Measurements from ENCODE around the gene ETS2. TPM values are rescaled to one million over a fixed set of nuclear protein-coding genes. Genes with fewer than 3 reads are reported as not detected.

Gene ETS2
- total and polyA plus RNA-seq, 2 of the 8 experiments (the other 6 are each of a cell fraction or from before 2014, with no cell fraction given), result 11.0 to 45.1 TPM

GRCh38 chr21:38824124-38824822 is 18.5 kb downstream of the ETS2 start:
- Histone ChIP-seq H3K4me1 (replicated peaks in 1 of 4; ENCODE audit: control insufficient read depth in 3 of 4, insufficient read depth in 4 of 4, low read length in 3 of 4) (no peaks in the 10 kb centered on the region), H2BK5ac (ENCODE audit: low read depth, low read length) (no peak overlapping the region), H3K23me2 (ENCODE audit: low read depth, low read length) (no peaks in the 10 kb centered on the region), H2BK120ac (replicated peaks; ENCODE audit: low read depth, low read length) (no peak overlapping the region), H4K91ac (replicated peaks; ENCODE audit: insufficient read length, low read length) (no peak overlapping the region), H2AFZ (ENCODE audit: low read length) (no peak overlapping the region), H3K56ac (replicated peaks; ENCODE audit: insufficient read length, low read depth, low read length) (no peak overlapping the region), H4K20me1 (replicated peaks in 1 of 2; ENCODE audit: control insufficient read depth in 1 of 2, insufficient read depth in 2 of 2, low read length in 2 of 2) (peaks cover 0 to 12% of the 10 kb centered on the region in 2 experiments), H3K79me2 (ENCODE audit: control insufficient read depth in 1 of 2, insufficient read depth in 2 of 2, low read length in 2 of 2) (no peaks in the 10 kb centered on the region), H3K4me3 (ENCODE audit: extremely low read depth in 1 of 4, insufficient read depth in 2 of 4, low read depth in 3 of 4, low read length in 4 of 4) (no peak overlapping the region), H3K79me1 (ENCODE audit: low read depth, low read length) (no peaks in the 10 kb centered on the region), H3K4ac (replicated peaks; ENCODE audit: insufficient read length, low read depth, low read length) (no peak overlapping the region), H2BK15ac (ENCODE audit: low read length) (no peak overlapping the region), H3K23ac (ENCODE audit: insufficient read length) (no peak overlapping the region), H3K4me2 (ENCODE audit: insufficient read depth in 1 of 2, low read depth in 2 of 2, low read length in 2 of 2) (no peak overlapping the region), H3K18ac (ENCODE audit: extremely low read depth, low read length) (no peak overlapping the region), H4K8ac (ENCODE audit: extremely low read depth, insufficient read depth, low read length) (no peak overlapping the region), H2AK5ac (ENCODE audit: low read depth, low read length) (no peak overlapping the region), H3K36me3 (ENCODE audit: control insufficient read depth in 2 of 4, insufficient read depth in 4 of 4, low read length in 3 of 4) (peaks cover 22 to 46% (median 42%) of the 10 kb centered on the region in 4 experiments), H3K9ac (replicated peaks in 1 of 4; ENCODE audit: extremely low read depth in 1 of 4, low read depth in 3 of 4, low read length in 3 of 4) (no peak overlapping the region), H4K5ac (ENCODE audit: insufficient read length, low read depth, low read length) (no peak overlapping the region), H2BK12ac (ENCODE audit: low read depth, low read length) (no peak overlapping the region), H3K14ac (ENCODE audit: insufficient read length) (no peak overlapping the region), H2BK20ac (ENCODE audit: low read length) (no peak overlapping the region), H3K27me3 (replicated peaks in 1 of 4; ENCODE audit: control insufficient read depth in 3 of 4, extremely low read depth in 1 of 4, insufficient read depth in 3 of 4, low read length in 3 of 4) (no peaks in the 10 kb centered on the region), H3K27ac (ENCODE audit: low read depth, low read length) (no peak overlapping the region), H3K9me3 (ENCODE audit: insufficient read depth in 2 of 2, low read depth in 1 of 2, low read length in 1 of 2) (no peaks in the 10 kb centered on the region)
- ChIA-PET CTCF (ENCODE audit: partially characterized antibody) (interaction anchor here (1.6 kb wide), 1 partner anchor 262 kb away, joined by 4 read pairs; no protein-coding TSS in a partner anchor), POLR2A (ENCODE audit: partially characterized antibody) (no interaction called here)
- 94% methylated on average over 19 of the region's 19 CpGs; no CpG with 5 or more reads in 1 of the 2 experiments for WGBS, 2 experiments (ENCODE audit: extremely low coverage in 1 of 2, insufficient coverage in 1 of 2, insufficient read length in 1 of 2, insufficient replicate concordance in 2 of 2, low coverage in 1 of 2, low lambda C conversion rate in 2 of 2, missing lambda C conversion rate in 1 of 2)
- FAIRE-seq, result no peak
- DNase-seq (ENCODE audit: low read depth in 1 of 2, low spot score in 2 of 2), result peak in 1 of 2 experiments; percentile 33
- TF ChIP-seq KDM4A (IDR thresholded peaks at IDR 0.05; ENCODE audit: low read depth, low read length, severe bottlenecking) (no peak), HDAC2 (IDR thresholded peaks at IDR 0.05; ENCODE audit: borderline replicate concordance in 1 of 2, low read depth in 2 of 2, low read length in 2 of 2) (no peak), MAFK (IDR thresholded peaks at IDR 0.05; ENCODE audit: low read depth, low read length) (no peak), YY1 (IDR thresholded peaks at IDR 0.05; ENCODE audit: low read depth, low read length) (no peak), SIRT6 (IDR thresholded peaks at IDR 0.05; ENCODE audit: low read length) (no peak), ZNF274 (IDR thresholded peaks at IDR 0.05; ENCODE audit: borderline replicate concordance, extremely low read depth, low read length) (no peak), RFX5 (IDR thresholded peaks at IDR 0.05; ENCODE audit: borderline replicate concordance, low read depth, low read length) (no peak), SIX5 (IDR thresholded peaks at IDR 0.05; ENCODE audit: low read depth, low read length) (no peak), SUZ12 (IDR thresholded peaks at IDR 0.05; ENCODE audit: low read length) (no peak), TBP (IDR thresholded peaks at IDR 0.05; ENCODE audit: low read depth, low read length) (no peak), BCL11A (IDR thresholded peaks at IDR 0.05; ENCODE audit: low read depth in 2 of 2, low read length in 2 of 2) (no peak), POU5F1 (IDR thresholded peaks at IDR 0.05; ENCODE audit: low read depth, low read length) (no peak), JUN (IDR thresholded peaks at IDR 0.05; ENCODE audit: low read depth, low read length) (no peak), NANOG (IDR thresholded peaks at IDR 0.05; ENCODE audit: insufficient read depth, low read depth, low read length, poor library complexity, severe bottlenecking) (no peak)
